Measurements from ENCODE around the gene S100A14. TPM values are rescaled to one million over a fixed set of nuclear protein-coding genes. Genes with fewer than 3 reads are reported as not detected.

S100A14 gene
- total and polyA plus RNA-seq, 2 of the 13 experiments (the other 11 are each of a cell fraction or from before 2014, with no cell fraction given) = 1.4 to 7.7 TPM

GRCh38 chr1:153616144-153616916, at the start of gene S100A14 (continued):
- 0 out of 2 replicates have a peak, but pooled peaks have one; percentile 55 for TF ChIP-seq HNF1B (CRISPR knock-in tag; IDR thresholded peaks at IDR 0.05)
- TF ChIP-seq ZIK1 (CRISPR knock-in tag; IDR thresholded peaks at IDR 0.05; ENCODE audit: borderline replicate concordance, low read depth) = 0 out of 2 replicates have a peak, but pooled peaks have one; percentile 35
- TF ChIP-seq ZFX (CRISPR knock-in tag; IDR thresholded peaks at IDR 0.05; ENCODE audit: low read depth) = peak; percentile 51; the same call in 1 of the 2 replicates
- TF ChIP-seq ELK4 (CRISPR knock-in tag; IDR thresholded peaks at IDR 0.05; ENCODE audit: borderline replicate concordance) = no peak
- TF ChIP-seq SP1 (IDR thresholded peaks at IDR 0.05) = no peak
- TF ChIP-seq SP1 (CRISPR knock-in tag; IDR thresholded peaks at IDR 0.05) = no peak
- 0 out of 2 replicates have a peak, but pooled peaks have one; percentile 23 for TF ChIP-seq ZNF891 (CRISPR knock-in tag; IDR thresholded peaks at IDR 0.05)
- no peak for TF ChIP-seq CENPBD1 (CRISPR knock-in tag; IDR thresholded peaks at IDR 0.05; ENCODE audit: borderline replicate concordance, low read depth)
- TF ChIP-seq RCOR2 (CRISPR knock-in tag; IDR thresholded peaks at IDR 0.05) = no peak
- no peak for TF ChIP-seq HDAC2 (CRISPR knock-in tag; IDR thresholded peaks at IDR 0.05)
- TF ChIP-seq REXO4 (CRISPR knock-in tag; IDR thresholded peaks at IDR 0.05; ENCODE audit: borderline replicate concordance) = no peak
- TF ChIP-seq RXRB (CRISPR knock-in tag; IDR thresholded peaks at IDR 0.05; ENCODE audit: borderline replicate concordance) = peak; percentile 37; the same call in 1 of the 2 replicates
- TF ChIP-seq ZNF180 (CRISPR knock-in tag; IDR thresholded peaks at IDR 0.05; ENCODE audit: borderline replicate concordance, low read depth) = no peak
- TF ChIP-seq RAD21 (CRISPR knock-in tag; IDR thresholded peaks at IDR 0.05) = no peak
- no peak for TF ChIP-seq ZNF703 (CRISPR knock-in tag; IDR thresholded peaks at IDR 0.05; ENCODE audit: borderline replicate concordance)
- TF ChIP-seq KDM4B (CRISPR knock-in tag; IDR thresholded peaks at IDR 0.05) = no peak
- no peak for TF ChIP-seq ZNF577 (CRISPR knock-in tag; IDR thresholded peaks at IDR 0.05; ENCODE audit: borderline replicate concordance, low read depth)
- TF ChIP-seq POLR2G (IDR thresholded peaks at IDR 0.05; ENCODE audit: low read depth, low read length) = no peak
- TF ChIP-seq ZNF558 (CRISPR knock-in tag; IDR thresholded peaks at IDR 0.05; ENCODE audit: borderline replicate concordance) = no peak
- TF ChIP-seq ZNF687 (CRISPR knock-in tag; IDR thresholded peaks at IDR 0.05) = peak; percentile 94
- peak; percentile 28; the same call in 1 of the 2 replicates for TF ChIP-seq ZBTB38 (CRISPR knock-in tag; IDR thresholded peaks at IDR 0.05)
- no peak for TF ChIP-seq TAF1 (CRISPR knock-in tag; IDR thresholded peaks at IDR 0.05)
- no peak for TF ChIP-seq GLI4 (CRISPR knock-in tag; IDR thresholded peaks at IDR 0.05; ENCODE audit: borderline replicate concordance)

Measured in HepG2 (cell line).